Stimulated activated CD4-positive, alpha-beta T cell treated with anti-CD3 and anti-CD28 coated beads, Interleukin-1b, Interleukin-23, amount 100 ng/mL, for 4 hours (primary cell): ENCODE results near the gene DRD3.

Source experiments
- DNase-seq, 2 donors: peaks; one replicate each; pipeline ENCODE4 v3.0.0-alpha.2; 2020; ENCODE audit warnings: low read depth in 2 of 2

The DRD3 gene

GRCh38 chr3:114179575-114179974 is 723 bp upstream of the DRD3 start:
- no peak for DNase-seq

- DNase-seq, result no peak
These were observed 2.0 kb downstream of the DRD3 start for GRCh38 chr3:114176890-114177289.

- no peak for DNase-seq
These were observed 2.4 kb downstream of the DRD3 start for GRCh38 chr3:114176487-114176886.

- DNase-seq, result no peak
These were observed 3.5 kb downstream of the DRD3 start for GRCh38 chr3:114175204-114175987.

- DNase-seq, result no peak
These were observed 7.2 kb downstream of the DRD3 start for GRCh38 chr3:114171677-114172076.

- no peak for DNase-seq
These were observed 10.7 kb downstream of the DRD3 start for GRCh38 chr3:114168150-114168549.

- no peak for DNase-seq
These were observed 21.5 kb downstream of the DRD3 start for GRCh38 chr3:114157321-114157720.

GRCh38 chr3:114155370-114155821 is 23.5 kb downstream of the DRD3 start:
- peak; percentile 8 to 15 for DNase-seq

- DNase-seq, result no peak
These were observed 24.5 kb downstream of the DRD3 start for GRCh38 chr3:114154321-114154821.

GRCh38 chr3:114152519-114153151 is 26.2 kb downstream of the DRD3 start:
- DNase-seq, result peak; percentile 77 to 83

- no peak for DNase-seq
These were observed 27.8 kb downstream of the DRD3 start for GRCh38 chr3:114151091-114151490.

- DNase-seq, result no peak
These were observed 31.6 kb downstream of the DRD3 start for GRCh38 chr3:114147251-114147650.

- no peak for DNase-seq
These were observed 33.8 kb downstream of the DRD3 start for GRCh38 chr3:114144909-114145688.

- DNase-seq, result no peak
These were observed 35.0 kb downstream of the DRD3 start for GRCh38 chr3:114143817-114144216.

GRCh38 chr3:114139836-114140235 is 39.0 kb downstream of the DRD3 start:
- DNase-seq, result no peak

- DNase-seq, result no peak
These were observed 44.9 kb downstream of the DRD3 start for GRCh38 chr3:114133947-114134346.

- no peak for DNase-seq
These were observed 46.4 kb downstream of the DRD3 start for GRCh38 chr3:114132500-114132899.

GRCh38 chr3:114128826-114129225 is 50.0 kb downstream of the DRD3 start:
- DNase-seq, result no peak

- no peak for DNase-seq
These were observed 50.6 kb downstream of the DRD3 start for GRCh38 chr3:114128231-114128630.

- DNase-seq, result no peak
These were observed 51.3 kb downstream of the DRD3 start for GRCh38 chr3:114127517-114127916.

GRCh38 chr3:114126461-114126860 is 52.4 kb downstream of the DRD3 start:
- no peak for DNase-seq

GRCh38 chr3:114122027-114122709 is 56.7 kb downstream of the DRD3 start:
- DNase-seq, result no peak
